ENCODE measurements around the gene EHD4.

DNA sequence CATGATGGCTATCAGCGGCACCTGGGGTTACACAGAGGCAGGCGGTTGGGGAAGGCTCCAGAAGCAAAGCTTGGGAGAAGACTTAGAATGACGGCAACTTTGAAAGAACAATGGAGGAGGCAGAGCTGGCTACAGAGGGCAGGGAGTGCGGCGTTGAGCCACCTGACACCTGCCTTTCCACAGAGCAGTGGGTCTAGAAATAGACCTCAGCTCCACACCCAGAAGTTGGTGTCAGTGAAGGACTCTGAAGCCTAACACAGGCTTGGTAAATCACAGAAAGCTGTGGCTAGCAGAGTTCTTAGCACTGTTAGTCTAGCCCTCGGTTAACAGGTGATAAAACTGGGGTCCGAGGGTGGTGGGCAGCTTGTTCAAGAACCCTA is 23.1 kb upstream of the EHD4 start:
- TF ChIP-seq TCF12 (IDR thresholded peaks at IDR 0.05) (no peak), RAD21 (IDR thresholded peaks at IDR 0.05; ENCODE audit: low read length) (no peak), TEAD4 (IDR thresholded peaks at IDR 0.05; ENCODE audit: borderline replicate concordance, insufficient read depth) (no peak)
- TF ChIP-seq, protein P1, sequence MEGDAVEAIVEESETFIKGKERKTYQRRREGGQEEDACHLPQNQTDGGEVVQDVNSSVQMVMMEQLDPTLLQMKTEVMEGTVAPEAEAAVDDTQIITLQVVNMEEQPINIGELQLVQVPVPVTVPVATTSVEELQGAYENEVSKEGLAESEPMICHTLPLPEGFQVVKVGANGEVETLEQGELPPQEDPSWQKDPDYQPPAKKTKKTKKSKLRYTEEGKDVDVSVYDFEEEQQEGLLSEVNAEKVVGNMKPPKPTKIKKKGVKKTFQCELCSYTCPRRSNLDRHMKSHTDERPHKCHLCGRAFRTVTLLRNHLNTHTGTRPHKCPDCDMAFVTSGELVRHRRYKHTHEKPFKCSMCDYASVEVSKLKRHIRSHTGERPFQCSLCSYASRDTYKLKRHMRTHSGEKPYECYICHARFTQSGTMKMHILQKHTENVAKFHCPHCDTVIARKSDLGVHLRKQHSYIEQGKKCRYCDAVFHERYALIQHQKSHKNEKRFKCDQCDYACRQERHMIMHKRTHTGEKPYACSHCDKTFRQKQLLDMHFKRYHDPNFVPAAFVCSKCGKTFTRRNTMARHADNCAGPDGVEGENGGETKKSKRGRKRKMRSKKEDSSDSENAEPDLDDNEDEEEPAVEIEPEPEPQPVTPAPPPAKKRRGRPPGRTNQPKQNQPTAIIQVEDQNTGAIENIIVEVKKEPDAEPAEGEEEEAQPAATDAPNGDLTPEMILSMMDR (IDR thresholded peaks at IDR 0.05), result no peak

Data from SK-N-SH (cell line).